ENCODE data around the gene ENPP6. TPM values are rescaled to one million over a fixed set of nuclear protein-coding genes. Genes with fewer than 3 reads are reported as not detected.

ENPP6 gene
- 2.5 and 3.4 TPM in 2 replicates for total RNA-seq

- no peak for DNase-seq (ENCODE audit: low spot score)
- Mint-ChIP-seq H3K36me3 (ENCODE audit: low read depth) (peaks cover 3% of the 10 kb centered on the region), H3K9me3 (peaks cover 3% of the 10 kb centered on the region), H3K27me3 (ENCODE audit: insufficient read depth) (no peaks in the 10 kb centered on the region), H3K4me3 (no peak within 1 kb of the TSS), H3K4me1 (ENCODE audit: low read depth) (no peaks in the 10 kb centered on the region), H3K27ac (no peak within 1 kb of the TSS)
- intact Hi-C loops (cut with micrococcal nuclease) = no loop called here
These were observed at the start of gene ENPP6 for GRCh38 chr4:184217634-184218033. ENPP6 (minus strand) TSS chr4:184217873; CDS start chr4:184217819, 54 bp downstream.

GRCh38 chr4:184267206-184267608 lies 49.5 kb upstream of the ENPP6 start:
- H3K9me3 Mint-ChIP-seq = no peaks in the 10 kb centered on the region
- peak overlapping the region; percentile 94 for H3K27ac Mint-ChIP-seq
- H3K27me3 Mint-ChIP-seq (ENCODE audit: insufficient read depth) = no peaks in the 10 kb centered on the region
- H3K4me3 Mint-ChIP-seq = peak overlapping the region; percentile 75
- no peaks in the 10 kb centered on the region for H3K36me3 Mint-ChIP-seq (ENCODE audit: low read depth)
- no peak for DNase-seq (ENCODE audit: low spot score)
- intact Hi-C loops (cut with micrococcal nuclease) = loop anchor here (10.0 kb wide), 1 partner anchor 718 kb away; no protein-coding TSS in a partner anchor
- peaks cover 81% of the 10 kb centered on the region for H3K4me1 Mint-ChIP-seq (ENCODE audit: low read depth)

GRCh38 chr4:184265546-184266351 lies 48.1 kb upstream of the ENPP6 start:
- Mint-ChIP-seq H3K27ac (peak overlapping the region; percentile 74), H3K4me1 (ENCODE audit: low read depth) (peaks cover 76% of the 10 kb centered on the region), H3K9me3 (no peaks in the 10 kb centered on the region), H3K27me3 (ENCODE audit: insufficient read depth) (no peaks in the 10 kb centered on the region), H3K36me3 (ENCODE audit: low read depth) (no peaks in the 10 kb centered on the region), H3K4me3 (peak overlapping the region; percentile 67)
- no peak for DNase-seq (ENCODE audit: low spot score)
- intact Hi-C loops (cut with micrococcal nuclease) = loop anchor here (2.0 to 10.0 kb wide), 3 partner anchors 143 to 719 kb away; no protein-coding TSS in a partner anchor

- intact Hi-C loops (cut with micrococcal nuclease) = loop anchor here (1.0 to 10.0 kb wide), 13 partner anchors 12 to 721 kb away; partner anchors contain the start of genes CASP3, CENPU, IRF2 and PRIMPOL
- no peaks in the 10 kb centered on the region for H3K36me3 Mint-ChIP-seq (ENCODE audit: low read depth)
- H3K27ac Mint-ChIP-seq = peak overlapping the region; percentile 60
- DNase-seq (ENCODE audit: low spot score) = peak; percentile 86
- H3K27me3 Mint-ChIP-seq (ENCODE audit: insufficient read depth) = peaks cover 2% of the 10 kb centered on the region
- no peaks in the 10 kb centered on the region for H3K9me3 Mint-ChIP-seq
- peaks cover 59% of the 10 kb centered on the region for H3K4me1 Mint-ChIP-seq (ENCODE audit: low read depth)
- H3K4me3 Mint-ChIP-seq = peak overlapping the region; percentile 1
These were observed 46.4 kb upstream of the ENPP6 start for GRCh38 chr4:184263910-184264732.

- Mint-ChIP-seq H3K4me3 (no peak overlapping the region), H3K27me3 (ENCODE audit: insufficient read depth) (peaks cover 2% of the 10 kb centered on the region), H3K27ac (peak overlapping the region; percentile 81), H3K36me3 (ENCODE audit: low read depth) (no peaks in the 10 kb centered on the region), H3K4me1 (ENCODE audit: low read depth) (peaks cover 53% of the 10 kb centered on the region), H3K9me3 (no peaks in the 10 kb centered on the region)
- intact Hi-C loops (cut with micrococcal nuclease) = loop anchor here (1.0 to 10.0 kb wide), 3 partner anchors 11 to 721 kb away; no protein-coding TSS in a partner anchor
- no peak for DNase-seq (ENCODE audit: low spot score)
These were observed 45.8 kb upstream of the ENPP6 start for GRCh38 chr4:184263461-184263860.

GRCh38 chr4:184262901-184263300 lies 45.2 kb upstream of the ENPP6 start:
- no peak for DNase-seq (ENCODE audit: low spot score)
- peaks cover 48% of the 10 kb centered on the region for H3K4me1 Mint-ChIP-seq (ENCODE audit: low read depth)
- H3K27me3 Mint-ChIP-seq (ENCODE audit: insufficient read depth) = peaks cover 2% of the 10 kb centered on the region
- intact Hi-C loops (cut with micrococcal nuclease) = loop anchor here (1.0 to 10.0 kb wide), 3 partner anchors 11 to 722 kb away; no protein-coding TSS in a partner anchor
- no peaks in the 10 kb centered on the region for H3K36me3 Mint-ChIP-seq (ENCODE audit: low read depth)
- peak overlapping the region; percentile 81 for H3K27ac Mint-ChIP-seq
- H3K4me3 Mint-ChIP-seq = no peak overlapping the region
- H3K9me3 Mint-ChIP-seq = no peaks in the 10 kb centered on the region

GRCh38 chr4:184261246-184261645 lies 43.6 kb upstream of the ENPP6 start:
- DNase-seq (ENCODE audit: low spot score) = no peak
- Mint-ChIP-seq H3K4me3 (no peak overlapping the region), H3K27ac (no peak overlapping the region), H3K9me3 (no peaks in the 10 kb centered on the region), H3K27me3 (ENCODE audit: insufficient read depth) (peaks cover 2% of the 10 kb centered on the region), H3K36me3 (ENCODE audit: low read depth) (no peaks in the 10 kb centered on the region), H3K4me1 (ENCODE audit: low read depth) (peaks cover 34% of the 10 kb centered on the region)
- intact Hi-C loops (cut with micrococcal nuclease) = loop anchor here (5.0 to 10.0 kb wide), 2 partner anchors 556 to 724 kb away; no protein-coding TSS in a partner anchor

- DNase-seq (ENCODE audit: low spot score) = no peak
- H3K9me3 Mint-ChIP-seq = no peaks in the 10 kb centered on the region
- H3K4me1 Mint-ChIP-seq (ENCODE audit: low read depth) = peaks cover 22% of the 10 kb centered on the region
- intact Hi-C loops (cut with micrococcal nuclease) = loop anchor here (5.0 to 10.0 kb wide), 2 partner anchors 557 to 725 kb away; no protein-coding TSS in a partner anchor
- H3K4me3 Mint-ChIP-seq = no peak overlapping the region
- H3K27me3 Mint-ChIP-seq (ENCODE audit: insufficient read depth) = peaks cover 2% of the 10 kb centered on the region
- no peak overlapping the region for H3K27ac Mint-ChIP-seq
- no peaks in the 10 kb centered on the region for H3K36me3 Mint-ChIP-seq (ENCODE audit: low read depth)
These were observed 42.2 kb upstream of the ENPP6 start for GRCh38 chr4:184259866-184260265.

- no peak for DNase-seq (ENCODE audit: low spot score)
- no peak overlapping the region for H3K4me3 Mint-ChIP-seq
- no peaks in the 10 kb centered on the region for H3K36me3 Mint-ChIP-seq (ENCODE audit: low read depth)
- H3K27me3 Mint-ChIP-seq (ENCODE audit: insufficient read depth) = peaks cover 2% of the 10 kb centered on the region
- H3K27ac Mint-ChIP-seq = no peak overlapping the region
- intact Hi-C loops (cut with micrococcal nuclease) = no loop called here
- peaks cover 25% of the 10 kb centered on the region for H3K4me1 Mint-ChIP-seq (ENCODE audit: low read depth)
- no peaks in the 10 kb centered on the region for H3K9me3 Mint-ChIP-seq
These were observed 41.4 kb upstream of the ENPP6 start for GRCh38 chr4:184259081-184259480.

- intact Hi-C loops (cut with micrococcal nuclease) = no loop called here
- no peak overlapping the region for H3K27ac Mint-ChIP-seq
- H3K9me3 Mint-ChIP-seq = peaks cover 6% of the 10 kb centered on the region
- H3K27me3 Mint-ChIP-seq (ENCODE audit: insufficient read depth) = peaks cover 2% of the 10 kb centered on the region
- H3K4me1 Mint-ChIP-seq (ENCODE audit: low read depth) = peaks cover 32% of the 10 kb centered on the region
- no peak overlapping the region for H3K4me3 Mint-ChIP-seq
- no peaks in the 10 kb centered on the region for H3K36me3 Mint-ChIP-seq (ENCODE audit: low read depth)
- DNase-seq (ENCODE audit: low spot score) = no peak
These were observed 38.4 kb upstream of the ENPP6 start for GRCh38 chr4:184255871-184256642.

- no peak for DNase-seq (ENCODE audit: low spot score)
- H3K27me3 Mint-ChIP-seq (ENCODE audit: insufficient read depth) = peaks cover 2% of the 10 kb centered on the region
- H3K9me3 Mint-ChIP-seq = peaks cover 6% of the 10 kb centered on the region
- H3K4me1 Mint-ChIP-seq (ENCODE audit: low read depth) = peaks cover 38% of the 10 kb centered on the region
- H3K27ac Mint-ChIP-seq = no peak overlapping the region
- H3K36me3 Mint-ChIP-seq (ENCODE audit: low read depth) = no peaks in the 10 kb centered on the region
- intact Hi-C loops (cut with micrococcal nuclease) = no loop called here
- H3K4me3 Mint-ChIP-seq = no peak overlapping the region
These were observed 37.7 kb upstream of the ENPP6 start for GRCh38 chr4:184255361-184255760.

- Mint-ChIP-seq H3K36me3 (ENCODE audit: low read depth) (no peaks in the 10 kb centered on the region), H3K9me3 (peaks cover 6% of the 10 kb centered on the region), H3K4me3 (no peak overlapping the region), H3K27ac (no peak overlapping the region), H3K4me1 (ENCODE audit: low read depth) (peaks cover 38% of the 10 kb centered on the region), H3K27me3 (ENCODE audit: insufficient read depth) (peaks cover 1% of the 10 kb centered on the region)
- intact Hi-C loops (cut with micrococcal nuclease) = loop anchor here (5.0 kb wide), 3 partner anchors 156 to 746 kb away; partner anchors contain the start of genes ING2, RWDD4 and TRAPPC11
- DNase-seq (ENCODE audit: low spot score) = no peak
These were observed 35.4 kb upstream of the ENPP6 start for GRCh38 chr4:184253072-184253420.
